SK-N-SH (cell line): ENCODE measurements around the gene CACNA1D.

ENCODE experiments used
- CTCF ChIP-seq: fragments of 200-600 bp; sonication (generic); IDR thresholded peaks from 2 replicates; pipeline ENCODE4 v1.6.1; 2017; ENCODE audit warnings: antibody characterized with exemption, mild to moderate bottlenecking, moderate library complexity
- ELF1 ChIP-seq: IDR thresholded peaks from 2 replicates; pipeline ENCODE4 v1.4.0; 2012
- EP300 ChIP-seq, 2 experiments: IDR thresholded peaks; 2 replicates each; pipeline versions ENCODE4 v1.4.0 to v1.6.1; 2012; ENCODE audit warnings: borderline replicate concordance in 1 of 2, low read depth in 1 of 2, low read length in 1 of 2
- JUND ChIP-seq: IDR thresholded peaks from 2 replicates; pipeline ENCODE4 v1.4.0; 2012
- MAX ChIP-seq: IDR thresholded peaks from 2 replicates; pipeline ENCODE4 v1.4.0; 2012; ENCODE audit warnings: low read depth
- NRF1 ChIP-seq: IDR thresholded peaks from 2 replicates; pipeline ENCODE4 v1.6.1; 2012; ENCODE audit warnings: low read depth, mild to moderate bottlenecking, low read length
- RAD21 ChIP-seq: IDR thresholded peaks from 2 replicates; pipeline ENCODE4 v1.6.1; 2012; ENCODE audit warnings: mild to moderate bottlenecking, low read length
- SMC3 ChIP-seq: IDR thresholded peaks from 2 replicates; pipeline ENCODE4 v1.6.1; 2012; ENCODE audit warnings: low read depth, low read length, improper control_type of control experiment
- TAF1 ChIP-seq: IDR thresholded peaks from 2 replicates; pipeline ENCODE4 v1.6.1; 2012; ENCODE audit warnings: low read depth, mild to moderate bottlenecking, low read length, moderate library complexity, borderline replicate concordance
- YY1 ChIP-seq: IDR thresholded peaks from 2 replicates; pipeline ENCODE4 v1.4.0; 2012; ENCODE audit warnings: low read depth, mild to moderate bottlenecking
- ZBTB33 ChIP-seq: IDR thresholded peaks from 2 replicates; pipeline ENCODE4 v1.4.0; 2012; ENCODE audit warnings: low read depth, borderline replicate concordance

- TF ChIP-seq CTCF (no peak), ELF1 (no peak), EP300 (IDR thresholded peaks at IDR 0.05; ENCODE audit: borderline replicate concordance in 1 of 2, low read depth in 1 of 2, low read length in 1 of 2) (no peak), RAD21 (no peak), ZBTB33 (no peak), TAF1 (no peak), SMC3 (no peak), MAX (no peak), NRF1 (no peak), YY1 (no peak), JUND (no peak)
These were observed 230.2 kb downstream of the CACNA1D start for GRCh38 chr3:53724566-53724965.
